Activated T-helper 1 cell treated with anti-CD3 and anti-CD28 coated beads, Interleukin-2, amount 50 U/mL, for 16 hours (primary cell): ENCODE measurements around the gene NDST3.

Source experiments
- DNase-seq, 2 donors: peaks; one replicate each; pipeline ENCODE4 v3.0.0-alpha.2; 2020; ENCODE audit warnings: low read depth in 1 of 2, low spot score in 1 of 2

NDST3 gene

GRCh38 chr4:118077767-118078105, 43.5 kb downstream of the NDST3 start:
- DNase-seq: no peak

- no peak for DNase-seq
Observed at GRCh38 chr4:118081434-118081833, 47.1 kb downstream of the NDST3 start.

- no peak for DNase-seq
Observed at GRCh38 chr4:118082182-118082581, 47.9 kb downstream of the NDST3 start.

GRCh38 chr4:118085700-118086099, 51.4 kb downstream of the NDST3 start:
- DNase-seq: no peak

- no peak for DNase-seq
Observed at GRCh38 chr4:118086344-118086743, 52.1 kb downstream of the NDST3 start.

- DNase-seq: no peak
Observed at GRCh38 chr4:118087366-118087765, 53.1 kb downstream of the NDST3 start.

GRCh38 chr4:118099106-118099505, 64.8 kb downstream of the NDST3 start:
- DNase-seq: no peak

GRCh38 chr4:118102195-118102594, 67.9 kb downstream of the NDST3 start:
- DNase-seq: no peak

GRCh38 chr4:118112117-118113046, 78.1 kb downstream of the NDST3 start:
- DNase-seq: no peak

- DNase-seq: no peak
Observed at GRCh38 chr4:118113220-118113619, 78.9 kb downstream of the NDST3 start.

- DNase-seq: no peak
Observed at GRCh38 chr4:118114720-118115119, 80.4 kb downstream of the NDST3 start.

- DNase-seq: no peak
Observed at GRCh38 chr4:118120120-118120760, 86.0 kb downstream of the NDST3 start.

GRCh38 chr4:118124997-118125396, 90.7 kb downstream of the NDST3 start:
- no peak for DNase-seq

GRCh38 chr4:118139241-118139640, 105.0 kb downstream of the NDST3 start:
- no peak for DNase-seq

- no peak for DNase-seq
Observed at GRCh38 chr4:118141240-118141639, 107.0 kb downstream of the NDST3 start.

GRCh38 chr4:118154649-118155048, 120.4 kb downstream of the NDST3 start:
- no peak for DNase-seq

- DNase-seq: no peak
Observed at GRCh38 chr4:118155516-118155915, 121.2 kb downstream of the NDST3 start.

- no peak for DNase-seq
Observed at GRCh38 chr4:118158763-118159375, 124.6 kb downstream of the NDST3 start.

- DNase-seq: no peak
Observed at GRCh38 chr4:118167306-118167705, 133.0 kb downstream of the NDST3 start.

- DNase-seq: no peak
Observed at GRCh38 chr4:118171381-118171780, 137.1 kb downstream of the NDST3 start.

- DNase-seq: no peak
Observed at GRCh38 chr4:118173126-118173525, 138.8 kb downstream of the NDST3 start.
